Right lung (tissue), 5 donors: ENCODE results near the gene C8G. TPM values are rescaled to one million over a fixed set of nuclear protein-coding genes. Genes with fewer than 3 reads are reported as not detected.
A peak's percentile ranks its signal among the peaks of the same experiment; 100 is the strongest.

Experiments
- DNase-seq, 2 donors: peaks; one replicate each; pipeline ENCODE4 v3.0.0-alpha.2; 2013
- polyA plus RNA-seq, 5 donors: library from polyadenylated mRNA; unstranded; fragments of 120-200 nt; gene quantifications; one replicate each; pipeline versions ENCODE4 v1.2.1 to v1.2.3, GENCODE V29; 2013; ENCODE audit warnings: inconsistent platforms in 1 of 5, low replicate concordance in 1 of 5; ENCODE audit not compliant: insufficient read length in 5 of 5, insufficient read depth in 1 of 5

Gene C8G
- polyA plus RNA-seq, 5 donors = 0.33 to 0.78 (median 0.41) TPM; not detected in 1

DNA sequence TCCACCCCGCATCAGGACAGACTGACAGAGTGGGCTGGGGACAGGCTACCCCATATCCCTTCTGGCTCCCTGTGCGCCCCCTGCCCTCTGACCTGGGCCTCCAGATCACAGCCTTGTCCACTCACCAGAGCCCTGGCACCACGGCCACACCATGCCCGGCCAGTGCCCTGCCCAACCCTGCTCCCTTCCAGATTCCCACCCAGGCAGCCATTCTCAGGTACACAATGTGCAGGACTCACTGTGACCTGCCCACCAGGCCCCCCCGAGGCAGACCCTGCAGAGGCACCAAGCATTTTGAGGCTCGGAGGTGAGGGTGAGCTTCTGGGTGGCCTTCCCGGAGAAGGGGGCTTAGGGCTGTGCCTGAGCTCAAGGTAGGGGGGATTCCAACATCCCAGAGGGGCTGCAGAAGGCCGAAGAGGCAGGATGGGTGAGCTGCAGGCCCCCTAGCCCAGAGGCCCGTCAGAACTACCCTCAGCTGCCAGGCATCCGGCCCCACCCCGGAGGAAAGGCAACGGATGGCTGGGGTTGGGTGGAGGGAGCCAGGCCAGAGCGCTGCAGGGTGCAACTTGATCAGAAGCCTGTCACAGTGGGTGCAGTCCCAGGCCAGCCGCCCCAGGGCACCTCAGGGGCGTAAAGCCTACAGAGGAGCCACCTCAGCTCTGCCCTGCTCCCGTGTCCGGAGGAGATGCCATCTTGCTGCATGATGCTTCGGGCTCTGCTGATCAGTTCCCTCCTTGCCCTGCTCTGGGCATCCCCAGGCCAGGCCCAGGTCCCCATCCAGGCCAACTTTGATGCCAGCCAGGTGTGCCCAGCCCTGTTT is 37.4 kb downstream of the C8G start, which contains the start of gene LCNL1:
LCNL1 (plus strand) TSS at position 762 of the 820 bp plus-strand sequence. CDS start 594 bp downstream, outside the sequence.
- no peak for DNase-seq

GRCh38 chr9:136983167-136983566 is 38.1 kb downstream of the C8G start:
- DNase-seq = no peak

GRCh38 chr9:136983656-136984314 is 38.7 kb downstream of the C8G start:
- DNase-seq = no peak

GRCh38 chr9:136984464-136985026 is 39.5 kb downstream of the C8G start:
- DNase-seq = no peak

- no peak for DNase-seq
These were observed 40.1 kb downstream of the C8G start for GRCh38 chr9:136985027-136985602.

- DNase-seq = no peak
These were observed 40.8 kb downstream of the C8G start for GRCh38 chr9:136985853-136986252.

- DNase-seq = no peak
These were observed 43.8 kb downstream of the C8G start for GRCh38 chr9:136988872-136989271.

- no peak for DNase-seq
These were observed 45.3 kb downstream of the C8G start for GRCh38 chr9:136990242-136990911.

- peak; percentile 79 to 82 for DNase-seq
These were observed 47.2 kb downstream of the C8G start, which contains the start of gene PAXX for GRCh38 chr9:136991993-136992818. Gene PAXX (plus strand): TSS chr9:136992422. CDS start chr9:136992444, 22 bp downstream.

DNA sequence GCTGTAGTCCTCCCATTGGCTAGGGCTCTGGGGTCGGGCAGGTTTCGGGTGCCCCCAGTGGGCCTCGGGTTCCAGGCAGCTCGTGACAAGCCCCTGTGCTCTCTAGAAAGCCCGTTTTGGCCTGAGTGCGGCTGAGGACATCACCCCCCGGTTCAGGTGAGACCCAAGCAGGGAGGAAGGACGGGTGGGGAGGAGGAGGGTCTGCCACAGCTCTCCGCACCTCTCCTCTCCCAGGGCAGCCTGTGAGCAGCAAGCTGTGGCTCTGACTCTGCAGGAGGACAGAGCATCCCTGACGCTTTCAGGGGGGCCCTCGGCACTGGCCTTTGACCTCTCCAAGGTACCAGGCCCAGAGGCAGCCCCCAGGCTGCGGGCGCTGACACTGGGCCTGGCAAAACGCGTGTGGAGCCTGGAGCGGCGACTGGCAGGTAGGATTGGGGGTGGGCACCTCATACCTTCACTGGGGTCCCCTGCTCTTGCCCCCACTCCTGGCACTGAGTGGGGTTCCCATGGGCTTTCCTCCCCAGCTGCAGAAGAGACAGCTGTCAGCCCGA is 47.9 kb downstream of the C8G start:
- DNase-seq = no peak

DNA sequence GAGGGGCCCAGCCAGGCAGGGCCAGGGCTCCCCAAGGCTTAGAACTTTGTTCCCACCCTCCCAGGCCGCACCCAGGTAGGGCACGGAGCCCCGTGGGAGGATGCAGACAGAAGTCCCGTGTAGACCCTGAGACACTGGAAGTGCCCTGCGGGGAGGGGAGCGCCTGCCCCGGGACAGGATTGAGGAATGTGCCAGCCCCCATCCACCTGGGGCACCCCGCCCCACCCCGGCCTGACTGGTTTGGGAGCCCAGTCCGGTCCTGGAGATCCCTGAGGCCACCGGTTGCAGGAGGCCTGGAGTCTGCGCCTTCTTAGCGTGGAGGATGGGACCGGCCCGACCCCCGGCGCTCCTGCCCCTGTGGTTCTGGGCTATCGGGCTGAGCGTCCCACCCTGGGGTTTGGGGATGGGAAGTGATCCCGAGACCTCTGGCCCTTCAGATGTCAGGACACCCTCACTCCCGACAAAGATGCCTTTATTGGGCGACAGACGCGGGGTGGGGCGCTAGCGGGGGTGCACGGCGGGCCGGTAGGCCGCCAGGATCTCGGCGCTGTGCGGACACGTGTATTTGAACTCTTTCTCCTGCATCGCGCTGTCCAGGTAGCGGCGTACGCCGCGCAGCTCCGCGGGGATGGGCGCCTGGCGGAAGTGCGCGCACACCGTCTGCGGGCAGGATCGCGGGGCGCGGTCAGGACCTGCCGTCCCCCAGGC is 49.3 kb downstream of the C8G start:
- DNase-seq = no peak

GRCh38 chr9:136994888-136995230 is 49.8 kb downstream of the C8G start:
- DNase-seq = no peak

- no peak for DNase-seq
These were observed 50.3 kb downstream of the C8G start for GRCh38 chr9:136995362-136995761.

GRCh38 chr9:136995772-136996311 is 50.8 kb downstream of the C8G start:
- peak; percentile 77 to 81 for DNase-seq

Other genes with a start within 250 kb of the C8G start
- gene DIPK1B, start 232.7 kb upstream of the C8G start, polyA plus RNA-seq = 10 to 100 TPM; 22.7 to 47.6 (median 29.8) TPM
- under 1 TPM; 0.12 to 0.76 (median 0.31) TPM for gene LCN10, start 202.3 kb upstream of the C8G start, polyA plus RNA-seq
- gene LCN6, start 196.7 kb upstream of the C8G start, polyA plus RNA-seq = not detected
- gene LCN8, start 187.0 kb upstream of the C8G start, polyA plus RNA-seq = under 1 TPM in 1 of 5 donors, not detected in 4; 0.72 TPM
- gene LCN15, start 180.7 kb upstream of the C8G start, polyA plus RNA-seq = 1 to 10 TPM in 1 of 5 donors, under 1 TPM in 4; 0.07 to 2.2 (median 0.10) TPM
- gene TMEM141, start 153.9 kb upstream of the C8G start, polyA plus RNA-seq = 10 to 100 TPM; 42.6 to 74.3 (median 54.0) TPM
- gene CCDC183, start 148.9 kb upstream of the C8G start, polyA plus RNA-seq = 10 to 100 TPM in 1 of 5 donors, 1 to 10 TPM in 4; 5.9 to 10.6 (median 7.7) TPM
- 10 to 100 TPM; 46.3 to 79.6 (median 54.0) TPM for gene RABL6, start 137.3 kb upstream of the C8G start, polyA plus RNA-seq
- 1 to 10 TPM in 3 of 5 donors, under 1 TPM in 2; 0.56 to 1.9 (median 1.1) TPM for gene AJM1, start 102.8 kb upstream of the C8G start, polyA plus RNA-seq
- 100 to 1,000 TPM in 1 of 5 donors, 10 to 100 TPM in 4; 57.7 to 161 (median 84.7) TPM for gene PHPT1, start 95.8 kb upstream of the C8G start, polyA plus RNA-seq
- gene MAMDC4, start 92.9 kb upstream of the C8G start, polyA plus RNA-seq = 1 to 10 TPM; 4.5 to 9.5 (median 6.7) TPM
- 100 to 1,000 TPM; 326 to 525 (median 367) TPM for gene EDF1, start 78.9 kb upstream of the C8G start, polyA plus RNA-seq
- gene TRAF2, start 58.7 kb upstream of the C8G start, polyA plus RNA-seq = 10 to 100 TPM; 10.8 to 16.5 (median 13.9) TPM
- 10 to 100 TPM; 28.1 to 74.7 (median 42.7) TPM for gene FBXW5, start 505 bp upstream of the C8G start, polyA plus RNA-seq
- 10 to 100 TPM in 3 of 5 donors, 1 to 10 TPM in 2; 9.1 to 25.3 (median 21.1) TPM for gene LCN12, start 7.0 kb downstream of the C8G start, polyA plus RNA-seq
- 10 to 100 TPM; 21.1 to 66.2 (median 29.6) TPM for gene PTGDS, start 32.3 kb downstream of the C8G start, polyA plus RNA-seq
- 1 to 10 TPM in 2 of 5 donors, under 1 TPM in 3; 0.59 to 1.9 (median 0.89) TPM for gene LCNL1, start 37.8 kb downstream of the C8G start, polyA plus RNA-seq
- 10 to 100 TPM; 26.2 to 57.5 (median 36.8) TPM for gene PAXX, start 47.2 kb downstream of the C8G start, polyA plus RNA-seq
- 10 to 100 TPM; 25.9 to 74.3 (median 43.8) TPM for gene CLIC3, start 51.3 kb downstream of the C8G start, polyA plus RNA-seq
- gene ABCA2, start 83.0 kb downstream of the C8G start, polyA plus RNA-seq = 10 to 100 TPM; 16.0 to 35.7 (median 21.0) TPM
- gene FUT7, start 86.8 kb downstream of the C8G start, polyA plus RNA-seq = under 1 TPM in 1 of 5 donors, not detected in 4; 0.08 TPM
- gene NPDC1, start 100.9 kb downstream of the C8G start, polyA plus RNA-seq = 10 to 100 TPM; 20.6 to 61.5 (median 33.8) TPM
- gene ENTPD2, start 108.8 kb downstream of the C8G start, polyA plus RNA-seq = 1 to 10 TPM; 2.0 to 5.4 (median 3.2) TPM
- 10 to 100 TPM in 3 of 5 donors, 1 to 10 TPM in 2; 8.9 to 13.7 (median 10.3) TPM for gene SAPCD2, start 125.3 kb downstream of the C8G start, polyA plus RNA-seq
- gene UAP1L1, start 132.3 kb downstream of the C8G start, polyA plus RNA-seq = 1 to 10 TPM; 4.6 to 8.4 (median 5.6) TPM
- 10 to 100 TPM; 50.7 to 68.6 (median 60.1) TPM for gene MAN1B1, start 141.7 kb downstream of the C8G start, polyA plus RNA-seq
- 10 to 100 TPM; 27.2 to 50.4 (median 48.6) TPM for gene DPP7, start 169.5 kb downstream of the C8G start, polyA plus RNA-seq
- gene GRIN1, start 193.9 kb downstream of the C8G start, polyA plus RNA-seq = under 1 TPM; 0.12 to 0.51 (median 0.23) TPM
- under 1 TPM in 4 of 5 donors, not detected in 1; 0.23 to 0.49 (median 0.37) TPM for gene LRRC26, start 224.8 kb downstream of the C8G start, polyA plus RNA-seq
- gene TMEM210, start 226.8 kb downstream of the C8G start, polyA plus RNA-seq = not detected
- 10 to 100 TPM; 34.4 to 53.0 (median 44.4) TPM for gene ANAPC2, start 243.3 kb downstream of the C8G start, polyA plus RNA-seq
- 10 to 100 TPM; 34.4 to 69.2 (median 43.9) TPM for gene SSNA1, start 243.4 kb downstream of the C8G start, polyA plus RNA-seq